Sigmoid colon (tissue), 7 donors: ENCODE data around the gene DLX1. TPM values are rescaled to one million over a fixed set of nuclear protein-coding genes. Genes with fewer than 3 reads are reported as not detected.

Experiments
- DNase-seq: peaks from one replicate; pipeline ENCODE4 v3.0.0-alpha.2; 2019
- H3K27ac ChIP-seq, 4 donors: fragments of 200-600 bp; sonication (generic); one replicate each; pipeline ENCODE4 v1.5.1; 2016 to 2019; ENCODE audit warnings: mild to moderate bottlenecking in 1 of 4
- H3K27me3 ChIP-seq, 3 donors: fragments of 200-600 bp; sonication (generic); one replicate each; pipeline ENCODE4 v1.5.1; 2019; ENCODE audit warnings: mild to moderate bottlenecking in 1 of 3
- H3K36me3 ChIP-seq, 4 donors: fragments of 200-600 bp; sonication (generic); one replicate each; pipeline ENCODE4 v1.5.1; 2016 to 2019
- H3K4me1 ChIP-seq, 4 donors: fragments of 200-600 bp; sonication (generic); one replicate each; pipeline ENCODE4 v1.5.1; 2017 to 2019
- H3K4me3 ChIP-seq, 4 donors: fragments of 200-600 bp; sonication (generic); one replicate each; pipeline ENCODE4 v1.5.1; 2017 to 2019; ENCODE audit warnings: mild to moderate bottlenecking in 2 of 4, moderate library complexity in 1 of 4
- H3K9me3 ChIP-seq, 4 donors: fragments of 200-600 bp in 3 of 4; sonication (generic) in 3 of 4; one replicate each; pipeline versions ENCODE4 v1.5.1 to v1.6.1; 2013 to 2019
- CTCF ChIP-seq, 4 experiments: fragments of 450-650 bp in 3 of 4; fragments of 200-600 bp in 1 of 4; IDR thresholded peaks; one replicate each; pipeline ENCODE4 v1.5.1; 2016 to 2019; ENCODE audit warnings: antibody characterized with exemption in 4 of 4, mild to moderate bottlenecking in 3 of 4, moderate library complexity in 2 of 4
- EP300 ChIP-seq, 4 donors: sonication (generic); formaldehyde crosslinking; IDR thresholded peaks; one replicate each; pipeline ENCODE4 v1.6.1; 2017; ENCODE audit warnings: antibody characterized with exemption in 4 of 4
- POLR2A ChIP-seq, 2 donors: fragments of 450-650 bp; IDR thresholded peaks; one replicate each; pipeline ENCODE4 v1.6.1; 2016; ENCODE audit warnings: antibody characterized with exemption in 2 of 2, mild to moderate bottlenecking in 2 of 2, moderate library complexity in 2 of 2
- POLR2AphosphoS5 ChIP-seq, 4 donors: sonication (generic); formaldehyde crosslinking; IDR thresholded peaks; one replicate each; pipeline ENCODE4 v1.6.1; 2017; ENCODE audit warnings: antibody characterized with exemption in 4 of 4
- WGBS, 2 donors: extraction: QIAGEN DNeasy Blood & Tissue Kit; methylation state at CpG; one replicate each; pipeline ENCODE4 v1.1.7; 2013; 5-methylcytosine and 5-hydroxymethylcytosine counted together
- intact Hi-C: fragments of 100-400 bp; cut with DNase I; formaldehyde crosslinking; loops from one replicate; pipeline ENCODE4 v1.15.1; 2023
- polyA plus RNA-seq, 3 donors: library from polyadenylated mRNA; stranded (reverse); fragments of 200-250 nt; gene quantifications; one replicate each; pipeline ENCODE4 v1.2.3, GENCODE V29; 2013
- total RNA-seq, 4 donors: library from RNA; depleted of rRNA; stranded (reverse); fragments of >200 nt; gene quantifications; one replicate each; pipeline ENCODE4 v1.1.0, GENCODE V29; 2016
- donor health status: healthy with polysubstance abuse.
- donor health status: Bipolar disorder and iron deficiency.
- donor health status: healthy.

The DLX1 gene
- total and polyA plus RNA-seq, 7 donors, result 0.22 to 1.1 (median 0.49) TPM; not detected in 2

- H3K4me1 ChIP-seq, result peaks cover 0 to 18% (median 13%) of the 10 kb centered on the region in 4 donors
- TF ChIP-seq POLR2AphosphoS5 (IDR thresholded peaks at IDR 0.05), result no peak
- no peak for TF ChIP-seq EP300 (IDR thresholded peaks at IDR 0.05)
- no peak for TF ChIP-seq POLR2A (IDR thresholded peaks at IDR 0.05)
- no peak for TF ChIP-seq CTCF (IDR thresholded peaks at IDR 0.05)
- intact Hi-C loops, result loop anchor here (10.0 kb wide), 1 partner anchor 185 kb away; the partner anchor contains the start of gene SLC25A12
- no peak overlapping the region for H3K27ac ChIP-seq
- H3K4me3 ChIP-seq, result no peak overlapping the region
- no peak for DNase-seq
- no peaks in the 10 kb centered on the region for H3K36me3 ChIP-seq
- WGBS, 2 donors, result 28 to 64% methylated on average over 38 of the region's 38 CpGs
- no peaks in the 10 kb centered on the region for H3K9me3 ChIP-seq
- peaks cover 43 to 58% (median 51%) of the 10 kb centered on the region in 3 donors for H3K27me3 ChIP-seq
These were observed 5.3 kb upstream of the DLX1 start for GRCh38 chr2:172079838-172080640.

- Histone ChIP-seq H3K4me1 (peaks cover 0 to 25% (median 20%) of the 10 kb centered on the region in 4 donors), H3K27ac (no peak overlapping the region), H3K4me3 (no peak overlapping the region), H3K27me3 (peaks cover 48 to 65% (median 57%) of the 10 kb centered on the region in 3 donors), H3K36me3 (no peaks in the 10 kb centered on the region), H3K9me3 (no peaks in the 10 kb centered on the region)
- intact Hi-C loops, result loop anchor here (10.0 kb wide), 1 partner anchor 186 kb away; the partner anchor contains the start of gene SLC25A12
- no peak for DNase-seq
- TF ChIP-seq EP300 (IDR thresholded peaks at IDR 0.05), result no peak
- TF ChIP-seq CTCF (IDR thresholded peaks at IDR 0.05), result no peak
- no peak for TF ChIP-seq POLR2AphosphoS5 (IDR thresholded peaks at IDR 0.05)
- TF ChIP-seq POLR2A (IDR thresholded peaks at IDR 0.05), result no peak
- WGBS, 2 donors, result 15 to 28% methylated on average over 25 of the region's 25 CpGs
These were observed 4.6 kb upstream of the DLX1 start for GRCh38 chr2:172080641-172081220.

DNA sequence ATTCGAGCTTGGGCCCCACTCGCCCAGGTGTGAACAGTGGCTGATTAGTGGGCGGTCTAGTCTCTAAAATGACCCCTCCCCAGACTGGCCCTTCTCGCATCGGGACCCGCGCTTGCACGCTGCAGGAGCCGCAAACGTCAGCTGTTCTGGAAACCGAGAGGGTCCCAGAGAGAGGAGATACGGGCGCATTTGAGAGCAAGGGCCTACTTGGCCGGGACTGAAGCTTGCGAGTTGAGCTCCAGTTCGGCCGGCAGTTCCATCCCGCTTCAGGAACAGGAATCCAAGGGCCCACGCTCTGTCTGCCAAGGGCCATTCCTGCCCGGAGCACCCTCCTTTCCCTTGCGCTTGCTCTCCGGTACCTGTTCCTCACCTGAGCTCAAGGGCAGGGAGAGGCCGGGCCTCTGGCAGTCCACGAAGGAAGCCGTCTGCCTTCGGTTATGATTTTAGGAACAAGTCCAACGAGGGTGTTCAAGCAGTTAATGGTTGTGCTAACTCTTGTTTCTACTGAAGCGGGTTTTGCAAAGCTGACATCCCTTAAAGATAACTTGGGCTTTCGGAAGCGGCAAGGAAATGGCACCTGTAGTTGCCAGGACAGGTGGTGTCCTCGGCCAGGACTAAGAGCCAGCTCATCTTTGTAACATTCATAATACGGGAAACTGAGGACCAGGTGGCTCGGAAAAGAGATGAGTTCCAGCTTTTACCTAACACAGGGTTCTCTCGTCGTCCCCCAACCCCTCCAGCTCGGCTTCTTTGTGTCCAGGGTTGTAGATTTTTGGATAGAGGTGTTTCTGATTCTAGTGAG is 3.9 kb upstream of the DLX1 start:
- Histone ChIP-seq H3K4me1 (peaks cover 0 to 32% (median 27%) of the 10 kb centered on the region in 4 donors), H3K27me3 (peaks cover 54 to 72% (median 64%) of the 10 kb centered on the region in 3 donors), H3K4me3 (no peak overlapping the region), H3K36me3 (no peaks in the 10 kb centered on the region), H3K27ac (no peak overlapping the region), H3K9me3 (no peaks in the 10 kb centered on the region)
- DNase-seq, result no peak
- WGBS, 2 donors, result 8 to 10% methylated on average over 36 of the region's 36 CpGs
- intact Hi-C loops, result loop anchor here (10.0 kb wide), 1 partner anchor 187 kb away; the partner anchor contains the start of gene SLC25A12
- TF ChIP-seq EP300 (IDR thresholded peaks at IDR 0.05) (no peak), POLR2A (IDR thresholded peaks at IDR 0.05) (no peak), CTCF (IDR thresholded peaks at IDR 0.05) (no peak), POLR2AphosphoS5 (IDR thresholded peaks at IDR 0.05) (no peak)

- no peak for DNase-seq
- Histone ChIP-seq H3K4me3 (no peak overlapping the region), H3K4me1 (peaks cover 0 to 38% (median 32%) of the 10 kb centered on the region in 4 donors), H3K27ac (no peak overlapping the region), H3K9me3 (no peaks in the 10 kb centered on the region), H3K27me3 (peaks cover 64 to 81% (median 73%) of the 10 kb centered on the region in 3 donors), H3K36me3 (no peaks in the 10 kb centered on the region)
- intact Hi-C loops, result loop anchor here (10.0 kb wide), 1 partner anchor 188 kb away; the partner anchor contains the start of gene SLC25A12
- WGBS, 2 donors, result 5 to 7% methylated on average over 14 of the region's 14 CpGs
- TF ChIP-seq POLR2AphosphoS5 (IDR thresholded peaks at IDR 0.05) (no peak), CTCF (IDR thresholded peaks at IDR 0.05) (no peak), EP300 (IDR thresholded peaks at IDR 0.05) (no peak), POLR2A (IDR thresholded peaks at IDR 0.05) (no peak)
These were observed 3.0 kb upstream of the DLX1 start for GRCh38 chr2:172082105-172082943.
